KMS-11 (cell line): Measurements from ENCODE around the gene ANO7.

Source experiments
- H2AFZ ChIP-seq: fragments of 200-600 bp; sonication (generic); 2 replicates; pipeline ENCODE4 v1.6.1; 2016; ENCODE audit warnings: antibody characterized with exemption, mixed run types, low read depth
- H3K27ac ChIP-seq: fragments of 200-600 bp; sonication (generic); 2 replicates; pipeline ENCODE4 v1.6.1; 2016; ENCODE audit warnings: mild to moderate bottlenecking, mixed run types
- H3K27me3 ChIP-seq: fragments of 200-600 bp; sonication (generic); 2 replicates; pipeline ENCODE4 v1.6.1; 2017; ENCODE audit warnings: mild to moderate bottlenecking, low read depth, mixed run types, moderate library complexity; ENCODE audit not compliant: insufficient read depth
- H3K36me3 ChIP-seq: fragments of 200-600 bp; sonication (generic); 2 replicates; pipeline ENCODE4 v1.6.1; 2017; ENCODE audit warnings: mild to moderate bottlenecking, mixed run types; ENCODE audit not compliant: insufficient read depth
- H3K4me1 ChIP-seq: fragments of 200-600 bp; sonication (generic); 2 replicates; pipeline ENCODE4 v1.6.1; 2016; ENCODE audit warnings: mild to moderate bottlenecking, low read depth, mixed run types; ENCODE audit not compliant: poor library complexity, severe bottlenecking
- H3K4me2 ChIP-seq: fragments of 200-600 bp; sonication (generic); 2 replicates; pipeline ENCODE4 v1.7.0; 2016; ENCODE audit warnings: mild to moderate bottlenecking, mixed run types
- H3K4me3 ChIP-seq: fragments of 200-600 bp; sonication (generic); IDR thresholded peaks from 2 replicates; pipeline ENCODE4 v1.6.1; 2017; ENCODE audit warnings: low read depth, low read length, mixed read lengths; ENCODE audit not compliant: insufficient read depth
- H3K79me2 ChIP-seq: fragments of 200-600 bp; sonication (generic); 2 replicates; pipeline ENCODE4 v1.6.1; 2016; ENCODE audit warnings: low read depth, mixed run types; ENCODE audit not compliant: insufficient read depth
- H3K9ac ChIP-seq: fragments of 200-600 bp; sonication (generic); 2 replicates; pipeline ENCODE4 v1.6.1; 2016; ENCODE audit warnings: mild to moderate bottlenecking, mixed run types
- H4K20me1 ChIP-seq: fragments of 200-600 bp; sonication (generic); 2 replicates; pipeline ENCODE4 v1.6.1; 2016; ENCODE audit warnings: mild to moderate bottlenecking, mixed run types; ENCODE audit not compliant: insufficient read depth
- CTCF ChIP-seq: fragments of 200-600 bp; sonication (generic); conservative IDR thresholded peaks from 2 replicates; pipeline ENCODE4 v1.6.1; 2017; ENCODE audit warnings: low read depth, mild to moderate bottlenecking, antibody characterized with exemption, low read length, moderate library complexity, mixed read lengths

The ANO7 gene

GRCh38 chr2:241249654-241250053 lies 61.2 kb downstream of the ANO7 start:
- no peaks in the 10 kb centered on the region for H3K27me3 ChIP-seq
- no peak overlapping the region for H3K9ac ChIP-seq
- H3K27ac ChIP-seq: no peak overlapping the region
- H3K36me3 ChIP-seq: peaks cover 27% of the 10 kb centered on the region; the same call in 1 of the 2 replicates
- TF ChIP-seq CTCF: no peak
- no peaks in the 10 kb centered on the region for H3K4me1 ChIP-seq
- no peak overlapping the region for H3K4me2 ChIP-seq
- H4K20me1 ChIP-seq: no peaks in the 10 kb centered on the region
- no peaks in the 10 kb centered on the region for H3K79me2 ChIP-seq
- H2AFZ ChIP-seq: no peak overlapping the region
- no peak overlapping the region for H3K4me3 ChIP-seq

DNA sequence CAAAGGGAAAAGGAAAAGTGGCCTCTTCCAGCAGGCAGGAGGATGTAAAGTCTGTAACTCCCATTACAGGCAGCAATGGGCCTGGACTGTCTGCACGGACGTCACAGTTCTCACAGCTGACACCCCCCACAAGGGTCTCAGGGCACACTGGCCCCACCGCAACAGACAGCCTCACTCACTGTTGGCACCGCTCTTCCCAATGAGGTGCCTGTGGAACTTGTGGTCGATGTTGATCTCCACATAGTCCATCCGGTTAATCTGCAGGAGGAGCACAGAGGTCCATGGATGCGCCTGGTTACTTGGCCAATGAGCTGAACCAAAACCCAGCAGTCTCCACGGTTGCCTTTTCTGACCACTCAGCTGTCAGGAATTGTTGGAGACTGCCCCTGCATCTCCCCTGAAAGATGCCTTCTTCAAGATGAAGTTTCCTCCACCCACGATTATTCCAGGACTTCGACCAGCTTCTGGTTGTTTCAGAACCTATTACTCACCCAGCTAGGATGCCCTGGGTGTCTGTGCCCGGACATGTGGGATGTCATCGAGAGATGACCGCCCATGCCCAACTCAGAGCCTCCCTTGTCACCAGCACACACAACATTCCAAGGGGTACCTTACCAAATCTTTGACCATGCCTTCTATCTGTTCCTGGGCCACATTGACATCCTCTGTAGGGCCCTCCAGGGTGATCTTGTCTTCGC lies 64.5 kb downstream of the ANO7 start:
- H2AFZ ChIP-seq: no peak overlapping the region
- H3K79me2 ChIP-seq: no peaks in the 10 kb centered on the region
- no peak overlapping the region for H3K9ac ChIP-seq
- H3K27me3 ChIP-seq: no peaks in the 10 kb centered on the region
- H3K27ac ChIP-seq: no peak overlapping the region
- TF ChIP-seq CTCF: no peak
- no peaks in the 10 kb centered on the region for H4K20me1 ChIP-seq
- no peak overlapping the region for H3K4me3 ChIP-seq
- H3K4me2 ChIP-seq: no peak overlapping the region
- peaks cover 27% of the 10 kb centered on the region; the same call in 1 of the 2 replicates for H3K36me3 ChIP-seq
- no peaks in the 10 kb centered on the region for H3K4me1 ChIP-seq

DNA sequence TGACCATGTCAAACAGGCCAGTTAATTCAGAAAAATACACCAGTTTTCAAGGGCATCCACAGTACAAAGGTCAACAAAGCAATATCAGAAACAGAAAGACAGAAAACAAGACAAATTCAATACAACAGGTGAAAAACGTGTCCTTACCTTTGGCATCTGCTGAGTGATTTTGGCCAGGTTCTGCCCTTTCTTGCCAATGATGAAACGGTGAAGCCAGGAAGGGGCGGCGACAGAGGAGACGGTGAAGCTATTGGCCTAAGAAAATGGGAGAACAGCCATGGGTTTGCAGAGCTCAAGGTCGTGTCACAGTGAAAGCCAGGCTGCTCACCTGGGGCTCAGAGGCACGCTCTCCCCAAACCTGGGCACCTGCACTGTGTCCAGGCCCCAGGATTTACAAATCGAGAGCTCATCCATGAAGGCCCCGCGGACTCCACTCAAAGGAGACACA lies 66.5 kb downstream of the ANO7 start:
- TF ChIP-seq CTCF: no peak
- no peak overlapping the region for H3K4me2 ChIP-seq
- no peak overlapping the region for H2AFZ ChIP-seq
- no peaks in the 10 kb centered on the region for H3K79me2 ChIP-seq
- no peak overlapping the region for H3K4me3 ChIP-seq
- peaks cover 21% of the 10 kb centered on the region; the same call in 1 of the 2 replicates for H3K36me3 ChIP-seq
- no peak overlapping the region for H3K9ac ChIP-seq
- H4K20me1 ChIP-seq: peaks cover 5% of the 10 kb centered on the region; the same call in 1 of the 2 replicates
- no peak overlapping the region for H3K27ac ChIP-seq
- no peaks in the 10 kb centered on the region for H3K4me1 ChIP-seq
- H3K27me3 ChIP-seq: no peaks in the 10 kb centered on the region

GRCh38 chr2:241255542-241256167 lies 67.2 kb downstream of the ANO7 start:
- Histone ChIP-seq H3K4me1 (no peaks in the 10 kb centered on the region), H3K9ac (no peak overlapping the region), H3K4me2 (no peak overlapping the region), H3K27me3 (no peaks in the 10 kb centered on the region), H3K36me3 (peaks cover 21% of the 10 kb centered on the region; the same call in 1 of the 2 replicates), H3K27ac (no peak overlapping the region), H3K79me2 (0 out of 2 replicates have a peak, but pooled peaks cover 4% of the 10 kb centered on the region), H2AFZ (no peak overlapping the region), H4K20me1 (peaks cover 5% of the 10 kb centered on the region; the same call in 1 of the 2 replicates), H3K4me3 (no peak overlapping the region)
- no peak for TF ChIP-seq CTCF
